KOPT-K1 (cell line): ENCODE measurements around the gene ATP1A4.
"Not testable (repeated sequence)": the region's sequence is repeated elsewhere in the genome, so short reads cannot be mapped to it uniquely, and the experiment has no call there.

Experiments used
- H3K27ac ChIP-seq: fragments of 200-600 bp; sonication (generic); 2 replicates; pipeline ENCODE4 v1.5.1; 2016; ENCODE audit warnings: antibody characterized with exemption, mild to moderate bottlenecking, low read depth, low read length; ENCODE audit not compliant: poor library complexity, severe bottlenecking
- H3K36me3 ChIP-seq: fragments of 200-600 bp; sonication (generic); 2 replicates; pipeline ENCODE4 v1.5.1; 2017; ENCODE audit warnings: antibody characterized with exemption, mild to moderate bottlenecking, low read length, moderate library complexity; ENCODE audit not compliant: insufficient read depth
- H3K9me3 ChIP-seq: fragments of 200-600 bp; sonication (generic); 2 replicates; pipeline ENCODE4 v1.5.1; 2017; ENCODE audit warnings: antibody characterized with exemption, low read length, mild to moderate bottlenecking; ENCODE audit not compliant: insufficient read depth, poor library complexity, severe bottlenecking

The ATP1A4 gene

GRCh38 chr1:160117300-160117699, 34.1 kb upstream of the ATP1A4 start:
- no peaks in the 10 kb centered on the region for H3K36me3 ChIP-seq
- H3K27ac ChIP-seq, result no peak overlapping the region
- no peaks in the 10 kb centered on the region for H3K9me3 ChIP-seq

- H3K9me3 ChIP-seq, result no peaks in the 10 kb centered on the region
- H3K27ac ChIP-seq, result no peak overlapping the region
- H3K36me3 ChIP-seq, result no peaks in the 10 kb centered on the region
Observed at GRCh38 chr1:160117709-160118183, 33.7 kb upstream of the ATP1A4 start.

GRCh38 chr1:160118928-160119327, 32.5 kb upstream of the ATP1A4 start:
- no peak overlapping the region for H3K27ac ChIP-seq
- no peaks in the 10 kb centered on the region for H3K9me3 ChIP-seq
- H3K36me3 ChIP-seq, result no peaks in the 10 kb centered on the region

GRCh38 chr1:160120797-160121196, 30.6 kb upstream of the ATP1A4 start:
- Histone ChIP-seq H3K9me3 (no peaks in the 10 kb centered on the region), H3K27ac (no peak overlapping the region), H3K36me3 (no peaks in the 10 kb centered on the region)

- Histone ChIP-seq H3K27ac (no peak overlapping the region), H3K36me3 (no peaks in the 10 kb centered on the region), H3K9me3 (no peaks in the 10 kb centered on the region)
Observed at GRCh38 chr1:160121388-160121787, 30.0 kb upstream of the ATP1A4 start.

GRCh38 chr1:160122978-160123495, 28.4 kb upstream of the ATP1A4 start:
- Histone ChIP-seq H3K36me3 (no peaks in the 10 kb centered on the region), H3K9me3 (no peaks in the 10 kb centered on the region), H3K27ac (no peak overlapping the region)

GRCh38 chr1:160123726-160124125, 27.7 kb upstream of the ATP1A4 start:
- Histone ChIP-seq H3K9me3 (no peaks in the 10 kb centered on the region), H3K27ac (no peak overlapping the region), H3K36me3 (no peaks in the 10 kb centered on the region)

GRCh38 chr1:160124705-160125478, 26.5 kb upstream of the ATP1A4 start:
- no peaks in the 10 kb centered on the region for H3K36me3 ChIP-seq
- no peak overlapping the region for H3K27ac ChIP-seq
- no peaks in the 10 kb centered on the region for H3K9me3 ChIP-seq

GRCh38 chr1:160125746-160126145, 25.7 kb upstream of the ATP1A4 start:
- Histone ChIP-seq H3K36me3 (no peaks in the 10 kb centered on the region), H3K9me3 (no peaks in the 10 kb centered on the region), H3K27ac (no peak overlapping the region)

GRCh38 chr1:160126342-160126741, 25.1 kb upstream of the ATP1A4 start:
- H3K27ac ChIP-seq, H3K9me3 ChIP-seq, H3K36me3 ChIP-seq: not testable (repeated sequence)

- H3K9me3 ChIP-seq, result no peaks in the 10 kb centered on the region
- no peak overlapping the region for H3K27ac ChIP-seq
- no peaks in the 10 kb centered on the region for H3K36me3 ChIP-seq
Observed at GRCh38 chr1:160127381-160127780, 24.0 kb upstream of the ATP1A4 start.

- Histone ChIP-seq H3K27ac (no peak overlapping the region), H3K36me3 (no peaks in the 10 kb centered on the region), H3K9me3 (no peaks in the 10 kb centered on the region)
Observed at GRCh38 chr1:160127865-160128523, 23.4 kb upstream of the ATP1A4 start.

GRCh38 chr1:160128636-160129035, 22.8 kb upstream of the ATP1A4 start:
- Histone ChIP-seq H3K9me3 (no peaks in the 10 kb centered on the region), H3K36me3 (no peaks in the 10 kb centered on the region), H3K27ac (no peak overlapping the region)

GRCh38 chr1:160129046-160129445, 22.4 kb upstream of the ATP1A4 start:
- Histone ChIP-seq H3K36me3 (no peaks in the 10 kb centered on the region), H3K27ac (no peak overlapping the region), H3K9me3 (no peaks in the 10 kb centered on the region)

- Histone ChIP-seq H3K27ac (no peak overlapping the region), H3K9me3 (no peaks in the 10 kb centered on the region), H3K36me3 (no peaks in the 10 kb centered on the region)
Observed at GRCh38 chr1:160129558-160129957, 21.8 kb upstream of the ATP1A4 start.
